Trophoblast cell (in vitro differentiated cells and primary cell): ENCODE data around the gene EXT2.

Source experiments
- DNase-seq, 2 donors: peaks; one replicate each; pipeline ENCODE4 v3.0.0-alpha.2; 2016
- H2AFZ ChIP-seq: 2 replicates; pipeline ENCODE4 v1.6.1; 2013; ENCODE audit warnings: low read length, moderate library complexity, mild to moderate bottlenecking; ENCODE audit not compliant: insufficient read depth, poor library complexity
- H2AK5ac ChIP-seq: 2 replicates; pipeline ENCODE4 v1.6.1; 2013; ENCODE audit warnings: mild to moderate bottlenecking, low read length
- H2BK120ac ChIP-seq: 2 replicates; pipeline ENCODE4 v1.6.1; 2013; ENCODE audit warnings: low read length, mild to moderate bottlenecking, moderate library complexity; ENCODE audit not compliant: insufficient read depth, poor library complexity
- H2BK12ac ChIP-seq: 2 replicates; pipeline ENCODE4 v1.6.1; 2013; ENCODE audit warnings: mild to moderate bottlenecking, low read length, moderate library complexity
- H2BK5ac ChIP-seq: 2 replicates; pipeline ENCODE4 v1.6.1; 2013; ENCODE audit warnings: low read length, low read depth, moderate library complexity, mild to moderate bottlenecking; ENCODE audit not compliant: poor library complexity
- H3K14ac ChIP-seq: 2 replicates; pipeline ENCODE4 v1.6.1; 2013; ENCODE audit warnings: mild to moderate bottlenecking, low read length
- H3K18ac ChIP-seq: 2 replicates; pipeline ENCODE4 v1.6.1; 2013; ENCODE audit warnings: mild to moderate bottlenecking, low read length
- H3K23ac ChIP-seq: 2 replicates; pipeline ENCODE4 v1.6.1; 2013; ENCODE audit warnings: low read length
- H3K27ac ChIP-seq: 2 replicates; pipeline ENCODE4 v1.5.1; 2013; ENCODE audit warnings: low read depth, mild to moderate bottlenecking, inconsistent platforms, low read length, moderate library complexity
- H3K27me3 ChIP-seq: 2 replicates; pipeline ENCODE4 v1.6.1; 2013; ENCODE audit warnings: inconsistent platforms, mild to moderate bottlenecking, low read length, moderate library complexity; ENCODE audit not compliant: insufficient read depth
- H3K36me3 ChIP-seq, 2 experiments: 1 replicate in 1 of 2; 2 replicates in 1 of 2; pipeline ENCODE4 v1.6.1; 2013; ENCODE audit warnings: low read length in 2 of 2, mild to moderate bottlenecking in 2 of 2, moderate library complexity in 1 of 2; ENCODE audit not compliant: insufficient read depth in 2 of 2, control insufficient read depth in 1 of 2
- H3K4ac ChIP-seq: 2 replicates; pipeline ENCODE4 v1.6.1; 2013; ENCODE audit warnings: low read depth, mild to moderate bottlenecking, low read length, moderate library complexity
- H3K4me1 ChIP-seq, 2 experiments: 1 replicate in 1 of 2; 2 replicates in 1 of 2; pipeline ENCODE4 v1.6.1; 2013; ENCODE audit warnings: low read length in 2 of 2, mild to moderate bottlenecking in 2 of 2, moderate library complexity in 1 of 2; ENCODE audit not compliant: insufficient read depth in 2 of 2, control insufficient read depth in 1 of 2
- H3K4me2 ChIP-seq: 2 replicates; pipeline ENCODE4 v1.6.1; 2013; ENCODE audit warnings: inconsistent platforms, mild to moderate bottlenecking, low read length, moderate library complexity
- H3K4me3 ChIP-seq: 2 replicates; pipeline ENCODE4 v1.5.1; 2013; ENCODE audit warnings: mild to moderate bottlenecking, low read depth, low read length, inconsistent platforms
- H3K79me1 ChIP-seq: one replicate; pipeline ENCODE4 v1.6.1; 2013; ENCODE audit warnings: low read length
- H3K79me2 ChIP-seq: 2 replicates; pipeline ENCODE4 v1.6.1; 2013; ENCODE audit warnings: low read length, mild to moderate bottlenecking; ENCODE audit not compliant: control insufficient read depth, insufficient read depth, poor library complexity
- H3K9ac ChIP-seq: 2 replicates; pipeline ENCODE4 v1.6.1; 2013; ENCODE audit warnings: mild to moderate bottlenecking, low read length
- H3K9me3 ChIP-seq: 2 replicates; pipeline ENCODE4 v1.6.1; 2013; ENCODE audit warnings: low read depth, mild to moderate bottlenecking, control low read depth, inconsistent platforms, low read length; ENCODE audit not compliant: insufficient read depth
- H4K12ac ChIP-seq: 2 replicates; pipeline ENCODE4 v1.6.1; 2013; ENCODE audit warnings: low read depth, mild to moderate bottlenecking, low read length, moderate library complexity
- H4K8ac ChIP-seq: 2 replicates; pipeline ENCODE4 v1.6.1; 2013; ENCODE audit warnings: low read depth, mild to moderate bottlenecking, low read length, moderate library complexity
- H4K91ac ChIP-seq: one replicate; pipeline ENCODE4 v1.6.1; 2013; ENCODE audit warnings: low read depth, mild to moderate bottlenecking, low read length, moderate library complexity
- whole genome bisulfite sequencing: extraction: QIAGEN DNeasy Blood & Tissue Kit; methylation state at CpG from one replicate; pipeline ENCODE4 v1.1.7; 2013; ENCODE audit warnings: missing lambda C conversion rate; ENCODE audit not compliant: insufficient read length, insufficient coverage; ENCODE audit errors: extremely low coverage; 5-methylcytosine and 5-hydroxymethylcytosine counted together

Gene EXT2

GRCh38 chr11:44237156-44237555 is 141.7 kb downstream of the EXT2 start:
- H3K4me3 ChIP-seq, result no peak overlapping the region
- no peak overlapping the region for H3K18ac ChIP-seq
- H4K8ac ChIP-seq, result no peak overlapping the region
- H3K9ac ChIP-seq, result no peak overlapping the region
- no peak overlapping the region for H3K27ac ChIP-seq
- no peaks in the 10 kb centered on the region for H3K27me3 ChIP-seq
- no peak for DNase-seq
- no peak overlapping the region for H2BK120ac ChIP-seq
- no peaks in the 10 kb centered on the region for H3K9me3 ChIP-seq
- no peaks in the 10 kb centered on the region for H3K79me2 ChIP-seq
- no peak overlapping the region for H3K14ac ChIP-seq
- no peak overlapping the region for H3K4ac ChIP-seq
- H4K91ac ChIP-seq, result no peak overlapping the region
- peaks cover 0 to 4% of the 10 kb centered on the region in 2 experiments for H3K36me3 ChIP-seq
- H2AFZ ChIP-seq, result no peak overlapping the region
- no peak overlapping the region for H3K23ac ChIP-seq
- no peaks in the 10 kb centered on the region for H3K79me1 ChIP-seq
- no peak overlapping the region for H2AK5ac ChIP-seq
- peaks cover 3 to 5% of the 10 kb centered on the region in 2 experiments for H3K4me1 ChIP-seq
- no CpG with 5 or more reads among the region's 1 CpG for WGBS
- H4K12ac ChIP-seq, result no peak overlapping the region
- no peak overlapping the region for H2BK5ac ChIP-seq
- H3K4me2 ChIP-seq, result no peak overlapping the region
- no peak overlapping the region for H2BK12ac ChIP-seq

GRCh38 chr11:44241851-44242250 is 146.4 kb downstream of the EXT2 start:
- no peak overlapping the region for H3K23ac ChIP-seq
- no peak overlapping the region for H3K4me2 ChIP-seq
- no peak overlapping the region for H3K27ac ChIP-seq
- no peak overlapping the region for H2BK12ac ChIP-seq
- H3K36me3 ChIP-seq, result no peaks in the 10 kb centered on the region
- H4K91ac ChIP-seq, result no peak overlapping the region
- H2BK120ac ChIP-seq, result no peak overlapping the region
- no peak overlapping the region for H2BK5ac ChIP-seq
- H3K4me3 ChIP-seq, result no peak overlapping the region
- peaks cover 15 to 19% of the 10 kb centered on the region in 2 experiments for H3K4me1 ChIP-seq
- no peaks in the 10 kb centered on the region for H3K27me3 ChIP-seq
- no peak overlapping the region for H2AK5ac ChIP-seq
- no peak overlapping the region for H2AFZ ChIP-seq
- no peak overlapping the region for H3K4ac ChIP-seq
- no peak overlapping the region for H3K14ac ChIP-seq
- no CpG with 5 or more reads among the region's 6 CpGs for WGBS
- no peaks in the 10 kb centered on the region for H3K9me3 ChIP-seq
- DNase-seq, result no peak
- peaks cover 6% of the 10 kb centered on the region for H3K79me1 ChIP-seq
- H3K79me2 ChIP-seq, result peaks cover 2% of the 10 kb centered on the region
- H4K8ac ChIP-seq, result no peak overlapping the region
- H3K9ac ChIP-seq, result no peak overlapping the region
- H3K18ac ChIP-seq, result no peak overlapping the region
- H4K12ac ChIP-seq, result no peak overlapping the region

- Histone ChIP-seq H3K9ac (no peak overlapping the region), H2BK5ac (peak overlapping the region; percentile 45), H3K4me1 (peaks cover 15 to 19% of the 10 kb centered on the region in 2 experiments), H2BK120ac (peak overlapping the region; percentile 84), H3K14ac (peak overlapping the region; percentile 93), H3K79me1 (peaks cover 6% of the 10 kb centered on the region), H3K4ac (peak overlapping the region; percentile 42), H3K27me3 (no peaks in the 10 kb centered on the region), H3K23ac (no peak overlapping the region), H3K36me3 (no peaks in the 10 kb centered on the region), H2AK5ac (peak overlapping the region; percentile 89), H2AFZ (peak overlapping the region; percentile 79), H3K4me2 (peak overlapping the region; percentile 47), H4K12ac (no peak overlapping the region), H3K18ac (peak overlapping the region; percentile 86), H3K79me2 (peaks cover 2% of the 10 kb centered on the region), H3K4me3 (no peak overlapping the region), H3K9me3 (no peaks in the 10 kb centered on the region), H3K27ac (peak overlapping the region; percentile 80), H4K8ac (peak overlapping the region; percentile 24), H2BK12ac (peak overlapping the region; percentile 94), H4K91ac (peak overlapping the region; percentile 50)
- DNase-seq, result no peak
- WGBS, result no CpG with 5 or more reads among the region's 5 CpGs
Observed at GRCh38 chr11:44243086-44243485, 147.6 kb downstream of the EXT2 start.

GRCh38 chr11:44243595-44244343 is 148.3 kb downstream of the EXT2 start:
- H3K79me1 ChIP-seq, result peaks cover 6% of the 10 kb centered on the region
- H2BK120ac ChIP-seq, result peak overlapping the region; percentile 2
- peak overlapping the region; percentile 8 for H2BK5ac ChIP-seq
- peaks cover 15 to 19% of the 10 kb centered on the region in 2 experiments for H3K4me1 ChIP-seq
- H2BK12ac ChIP-seq, result peak overlapping the region; percentile 5
- H3K79me2 ChIP-seq, result peaks cover 2% of the 10 kb centered on the region
- H3K9ac ChIP-seq, result no peak overlapping the region
- no peak overlapping the region for H3K23ac ChIP-seq
- H3K18ac ChIP-seq, result peak overlapping the region; percentile 67
- no peaks in the 10 kb centered on the region for H3K27me3 ChIP-seq
- peak overlapping the region; percentile 4 for H2AK5ac ChIP-seq
- H3K27ac ChIP-seq, result peak overlapping the region; percentile 2
- H3K9me3 ChIP-seq, result no peaks in the 10 kb centered on the region
- H4K91ac ChIP-seq, result peak overlapping the region; percentile 67
- no peaks in the 10 kb centered on the region for H3K36me3 ChIP-seq
- no peak overlapping the region for H4K12ac ChIP-seq
- H3K4ac ChIP-seq, result no peak overlapping the region
- WGBS, result no CpG with 5 or more reads among the region's 6 CpGs
- DNase-seq, result no peak
- H3K4me2 ChIP-seq, result peak overlapping the region; percentile 47
- H2AFZ ChIP-seq, result peak overlapping the region; percentile 21
- H4K8ac ChIP-seq, result no peak overlapping the region
- H3K4me3 ChIP-seq, result no peak overlapping the region
- H3K14ac ChIP-seq, result peak overlapping the region; percentile 21
